ENCODE results near the gene PRKCZ.
A peak's percentile ranks its signal among the peaks of the same experiment; 100 is the strongest.
"Not testable (repeated sequence)": the region's sequence is repeated elsewhere in the genome, so short reads cannot be mapped to it uniquely, and the experiment has no call there.

The PRKCZ gene

DNA sequence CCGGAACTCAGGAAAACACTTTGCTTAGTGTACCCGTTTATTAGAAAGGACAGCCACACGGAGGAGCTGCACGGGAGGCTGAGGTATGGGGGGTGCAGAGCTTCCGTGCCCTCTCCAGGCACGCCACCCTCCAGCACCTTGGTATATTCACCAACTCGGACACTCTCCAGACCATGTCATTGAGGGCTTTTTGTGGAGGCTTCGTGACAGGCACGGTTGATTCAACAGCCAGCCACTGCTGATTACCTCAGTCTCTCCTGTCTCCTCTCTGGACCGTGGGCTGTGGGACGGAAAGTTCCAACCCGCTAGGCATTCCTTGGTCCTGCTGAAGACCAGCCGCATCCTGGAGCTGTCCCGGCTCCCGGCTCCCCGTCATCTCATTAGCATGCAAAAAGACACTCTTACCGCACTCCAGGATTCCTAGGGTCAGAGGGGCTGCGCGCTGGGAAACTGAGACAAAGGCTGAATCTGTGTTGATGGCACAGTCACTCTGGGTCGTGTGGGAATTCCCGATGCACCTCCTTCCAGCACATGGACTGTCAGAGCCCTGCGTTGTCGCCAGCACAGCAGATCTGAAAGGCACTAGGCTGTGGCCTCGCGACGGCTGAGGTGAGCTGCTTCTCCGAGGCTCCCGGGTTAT lies 65.6 kb downstream of the PRKCZ start:
- no peak for DNase-seq (ENCODE audit: low spot score)

DNA sequence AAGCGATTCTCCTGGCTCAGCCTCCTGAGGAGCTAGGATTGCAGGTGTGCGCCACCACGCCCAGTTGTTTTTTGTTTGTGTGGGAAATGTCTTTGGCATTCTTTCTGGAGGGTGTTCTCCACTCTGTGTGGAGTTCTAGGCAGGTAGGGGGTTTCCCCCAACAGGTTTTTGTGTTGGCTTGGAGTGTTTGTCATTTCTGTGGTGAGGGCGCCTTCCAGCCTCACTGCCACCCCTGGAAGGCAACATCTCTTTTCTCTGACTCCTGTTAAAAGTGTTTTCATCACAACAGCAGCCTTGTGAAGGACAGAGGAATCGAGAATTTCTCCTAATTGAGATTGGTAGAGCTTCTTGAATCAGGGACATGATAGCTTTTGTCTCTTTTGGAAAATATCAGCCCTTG lies 69.7 kb downstream of the PRKCZ start:
- no peak for DNase-seq (ENCODE audit: low spot score)

DNA sequence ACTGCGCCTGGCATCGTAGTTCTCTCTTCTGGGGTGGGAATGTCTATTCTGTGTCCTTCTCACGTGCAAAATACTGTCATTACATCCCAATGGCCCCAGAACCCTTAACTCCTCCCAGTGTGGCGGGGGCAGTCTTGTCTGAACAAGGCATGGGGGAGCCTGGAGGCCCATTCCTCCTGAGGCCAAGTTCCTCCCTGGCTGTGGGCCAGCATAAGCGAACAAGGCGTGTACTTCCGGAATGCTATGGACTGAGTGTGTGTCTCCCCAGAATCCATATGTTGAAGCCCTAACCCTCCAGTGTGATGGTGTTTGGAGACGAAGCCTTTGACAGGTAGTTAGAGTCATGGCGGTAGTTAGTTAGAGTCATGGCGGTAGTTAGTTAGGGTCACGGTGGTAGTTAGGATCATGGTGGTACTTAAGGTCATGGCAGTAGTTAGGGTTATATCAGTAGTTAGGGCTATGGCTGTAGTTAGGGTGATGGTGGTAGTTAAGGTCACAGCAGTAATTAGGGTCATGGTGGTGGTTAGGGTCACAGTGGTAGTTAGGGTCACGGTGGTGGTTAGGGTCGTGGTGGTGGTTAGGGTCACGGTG lies 71.0 kb downstream of the PRKCZ start:
- no peak for DNase-seq (ENCODE audit: low spot score)

DNA sequence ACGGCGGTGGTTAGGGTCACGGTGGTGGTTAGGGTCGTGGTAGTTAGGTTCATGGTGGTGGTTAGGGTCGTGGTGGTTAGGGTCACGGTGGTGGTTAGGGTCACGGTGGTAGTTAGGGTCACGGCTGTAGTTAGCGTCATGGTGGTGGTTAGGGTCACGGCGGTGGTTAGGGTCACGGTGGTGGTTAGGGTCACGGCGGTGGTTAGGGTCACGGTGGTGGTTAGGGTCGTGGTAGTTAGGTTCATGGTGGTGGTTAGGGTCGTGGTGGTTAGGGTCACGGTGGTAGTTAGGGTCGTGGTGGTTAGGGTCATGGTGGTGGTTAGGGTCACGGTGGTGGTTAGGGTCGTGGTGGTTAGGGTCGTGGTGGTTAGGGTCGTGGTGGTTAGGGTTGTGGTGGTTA lies 71.6 kb downstream of the PRKCZ start:
- DNase-seq (ENCODE audit: low spot score), result not testable (repeated sequence)

DNA sequence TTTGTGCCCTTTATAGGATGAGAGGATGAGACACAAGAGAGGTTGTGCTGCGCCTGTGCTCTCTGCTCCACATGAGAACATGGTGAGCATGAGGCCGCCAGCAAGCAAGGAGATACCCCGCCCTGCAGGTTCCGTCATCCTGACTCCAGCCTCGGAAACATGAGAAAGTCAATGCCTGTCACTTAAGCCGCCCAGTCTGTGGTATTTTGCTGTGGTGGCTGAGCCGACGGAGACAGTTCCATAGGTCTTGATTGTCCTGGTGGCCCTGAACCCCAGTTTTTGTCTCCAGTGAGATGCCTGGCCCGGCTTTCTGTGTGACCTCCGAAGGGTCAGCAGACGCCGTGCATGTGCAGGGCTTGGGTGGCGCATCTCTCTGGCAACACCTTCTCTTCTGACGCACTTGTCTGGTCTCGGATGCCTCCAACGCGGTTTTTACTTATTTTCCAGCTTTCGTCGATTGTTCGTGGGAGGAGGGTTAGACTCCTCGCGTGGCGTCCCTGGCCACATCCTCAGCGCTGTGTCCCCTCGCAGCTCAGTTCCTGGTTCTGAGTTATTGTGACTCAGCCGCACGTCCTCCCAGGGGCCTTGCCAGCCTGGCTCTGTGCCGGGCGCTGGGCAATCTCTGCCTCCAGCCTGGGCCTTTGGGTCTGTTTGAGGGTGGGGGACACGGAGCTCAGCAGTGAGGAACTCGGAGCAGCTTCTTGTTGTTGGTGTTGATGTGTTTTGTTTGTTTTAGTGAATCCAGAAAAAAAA lies 74.4 kb downstream of the PRKCZ start:
- DNase-seq (ENCODE audit: low spot score), result peak; percentile 62

DNA sequence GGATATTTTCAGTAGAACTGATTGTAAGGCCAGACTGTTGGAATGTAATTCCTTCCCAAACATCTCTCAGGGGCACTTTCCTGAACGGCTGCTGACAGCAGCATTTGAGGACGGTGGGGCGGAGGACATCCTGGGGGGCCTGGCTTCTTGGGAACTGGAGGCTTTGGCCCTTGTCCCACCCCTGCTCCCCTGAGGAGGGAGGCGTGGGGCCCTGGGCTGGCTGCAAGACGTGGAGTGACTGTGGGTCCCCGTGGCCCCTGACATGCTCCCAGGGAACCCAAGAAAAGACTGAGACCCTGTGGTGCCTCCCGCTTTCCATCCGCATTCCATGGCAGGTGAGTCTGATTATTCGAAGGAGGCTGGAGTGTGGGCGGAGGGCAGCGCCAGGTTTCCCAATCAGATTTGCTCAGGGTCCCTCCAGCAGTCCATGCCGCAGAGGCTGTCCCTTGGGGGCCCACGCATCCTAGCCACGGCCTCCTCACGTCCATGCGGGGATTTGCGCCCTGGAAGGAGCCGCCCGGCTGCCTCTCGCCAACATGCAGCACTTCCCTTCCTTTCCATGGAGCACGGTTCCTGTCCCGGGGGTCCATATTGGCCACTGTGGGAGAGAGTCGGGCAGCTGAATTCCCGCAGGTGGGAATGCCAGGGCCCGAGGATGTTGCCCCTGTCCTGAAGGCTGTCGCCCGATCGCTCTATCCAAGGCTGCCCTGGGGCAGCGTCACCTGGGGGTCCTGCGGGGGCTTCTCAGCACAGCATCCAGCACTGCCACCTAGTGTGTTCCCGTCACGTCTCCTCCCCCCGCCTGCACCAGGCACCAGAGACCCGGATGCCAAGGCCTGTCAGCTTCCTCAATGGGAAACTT lies 75.4 kb downstream of the PRKCZ start:
- DNase-seq (ENCODE audit: low spot score), result no peak

DNA sequence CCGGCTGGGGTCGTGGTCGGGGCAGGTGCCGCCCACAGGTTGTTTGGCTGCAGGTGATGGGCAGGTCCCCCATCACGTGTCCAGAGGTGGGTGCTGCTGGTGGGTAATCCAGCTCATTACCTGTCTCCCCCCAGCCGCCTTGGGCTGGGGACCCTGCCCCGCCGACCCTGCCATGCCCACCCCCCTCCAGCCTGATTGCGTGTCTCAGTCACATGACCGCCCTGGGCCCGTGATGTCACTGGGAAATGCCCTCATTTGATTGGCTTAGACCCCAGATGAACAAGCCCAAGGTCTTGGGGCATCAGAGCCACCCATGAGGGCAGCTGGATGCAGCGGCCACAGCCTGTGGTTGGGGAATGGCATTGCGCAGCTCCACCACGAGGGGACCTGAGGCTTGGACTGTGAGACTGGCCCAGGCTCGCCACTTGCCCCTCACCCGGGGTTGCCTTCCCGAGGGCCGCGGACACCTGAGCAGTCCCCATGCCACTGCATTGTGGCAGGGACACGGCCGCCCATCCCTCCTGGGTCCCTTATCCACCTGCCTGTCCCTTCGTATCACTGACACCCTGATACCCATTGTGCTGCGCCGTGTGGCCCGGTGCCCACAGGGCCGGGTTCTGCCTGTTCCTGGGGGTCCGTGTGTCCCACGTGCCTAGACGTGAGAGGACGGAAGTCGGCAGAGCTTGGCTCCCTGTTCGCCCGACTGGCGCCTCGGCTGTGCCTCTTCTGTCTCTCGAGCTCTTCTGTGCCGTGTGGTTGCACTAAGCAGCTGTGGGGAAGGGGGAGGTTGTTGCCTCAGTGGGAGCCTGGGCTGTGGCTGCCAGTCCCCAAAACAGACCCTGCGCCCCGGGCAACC lies 76.3 kb downstream of the PRKCZ start:
- DNase-seq (ENCODE audit: low spot score), result no peak

DNA sequence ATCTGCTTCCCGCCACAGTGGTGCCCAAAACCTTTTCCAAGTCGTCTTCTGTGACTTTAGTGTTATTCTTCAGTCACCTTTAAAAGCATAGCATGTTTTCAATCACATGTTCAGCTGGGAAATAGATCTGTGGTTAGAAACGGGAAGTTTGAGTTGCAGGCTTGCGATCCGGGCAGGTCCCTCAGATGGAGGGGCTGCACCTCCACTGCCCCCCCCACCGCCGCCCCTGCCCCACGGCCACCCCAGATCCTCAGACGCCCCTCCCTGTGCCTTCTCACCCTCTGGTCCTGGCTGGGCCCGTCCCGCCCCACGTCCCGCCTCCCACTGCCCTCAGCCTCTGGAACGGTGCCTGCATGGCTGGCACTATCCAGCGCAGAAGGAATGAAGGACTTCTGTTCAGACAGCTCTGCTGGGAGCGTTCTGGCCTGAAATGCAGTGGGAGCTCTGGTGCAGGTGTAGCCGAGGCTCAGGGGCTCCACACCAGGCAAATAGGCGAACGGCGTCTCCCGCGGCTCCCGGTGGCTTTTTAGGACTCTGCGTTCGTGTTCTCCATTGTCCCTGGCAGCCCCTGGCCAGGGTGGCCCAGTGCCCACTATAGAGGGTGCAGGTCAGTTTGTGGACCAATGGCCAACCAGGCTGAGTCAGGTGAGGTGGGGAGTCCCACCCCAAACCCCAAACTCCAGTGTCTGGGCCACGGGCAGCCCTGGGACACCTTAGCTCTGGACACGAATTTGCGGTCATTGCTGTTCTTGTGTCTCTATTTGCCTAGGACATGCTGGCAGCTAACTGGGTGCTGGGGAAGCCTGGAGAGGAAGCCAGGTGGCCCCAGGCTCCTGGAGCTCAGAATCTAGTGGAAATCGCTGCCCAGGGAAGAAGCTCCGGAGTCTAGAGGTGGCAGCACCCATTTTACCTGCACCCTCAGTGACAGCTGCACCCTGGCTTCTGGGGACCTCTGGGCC lies 77.3 kb downstream of the PRKCZ start:
- DNase-seq (ENCODE audit: low spot score), result peak; percentile 81

DNA sequence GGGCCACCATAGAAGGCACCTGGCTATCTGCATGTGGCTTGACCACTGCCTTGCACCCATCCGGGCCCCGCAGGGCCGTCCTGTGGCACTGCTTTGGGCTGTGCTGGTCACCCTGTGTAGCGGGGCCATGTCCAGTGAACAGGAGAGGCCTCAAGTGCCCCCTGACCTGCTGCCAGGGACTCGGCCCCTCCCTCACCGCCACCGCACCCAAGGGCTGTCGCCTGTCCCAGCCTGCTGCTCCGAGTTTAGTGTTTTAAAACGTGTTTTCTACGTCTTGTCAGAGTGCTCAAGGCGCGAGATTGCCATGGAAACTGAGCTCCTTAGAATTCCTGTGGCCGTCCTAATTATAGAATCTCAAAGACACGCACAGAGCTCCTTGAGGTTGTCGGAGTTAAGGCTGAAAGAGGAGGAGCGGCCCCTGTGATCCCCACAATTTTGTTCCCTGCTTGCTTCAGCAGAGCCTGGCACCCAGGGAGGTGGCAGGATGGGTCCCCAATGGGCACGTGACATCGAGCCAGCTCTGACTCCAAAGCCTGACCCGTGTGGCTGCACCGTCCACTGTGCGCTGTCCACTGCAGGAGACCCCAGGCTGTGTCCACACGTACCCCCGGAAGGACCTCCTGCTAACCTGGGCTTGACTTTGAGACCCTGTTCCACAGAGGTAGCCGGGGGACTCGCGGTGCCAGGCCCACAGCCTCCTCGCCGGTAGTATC lies 78.1 kb downstream of the PRKCZ start:
- DNase-seq (ENCODE audit: low spot score), result no peak

DNA sequence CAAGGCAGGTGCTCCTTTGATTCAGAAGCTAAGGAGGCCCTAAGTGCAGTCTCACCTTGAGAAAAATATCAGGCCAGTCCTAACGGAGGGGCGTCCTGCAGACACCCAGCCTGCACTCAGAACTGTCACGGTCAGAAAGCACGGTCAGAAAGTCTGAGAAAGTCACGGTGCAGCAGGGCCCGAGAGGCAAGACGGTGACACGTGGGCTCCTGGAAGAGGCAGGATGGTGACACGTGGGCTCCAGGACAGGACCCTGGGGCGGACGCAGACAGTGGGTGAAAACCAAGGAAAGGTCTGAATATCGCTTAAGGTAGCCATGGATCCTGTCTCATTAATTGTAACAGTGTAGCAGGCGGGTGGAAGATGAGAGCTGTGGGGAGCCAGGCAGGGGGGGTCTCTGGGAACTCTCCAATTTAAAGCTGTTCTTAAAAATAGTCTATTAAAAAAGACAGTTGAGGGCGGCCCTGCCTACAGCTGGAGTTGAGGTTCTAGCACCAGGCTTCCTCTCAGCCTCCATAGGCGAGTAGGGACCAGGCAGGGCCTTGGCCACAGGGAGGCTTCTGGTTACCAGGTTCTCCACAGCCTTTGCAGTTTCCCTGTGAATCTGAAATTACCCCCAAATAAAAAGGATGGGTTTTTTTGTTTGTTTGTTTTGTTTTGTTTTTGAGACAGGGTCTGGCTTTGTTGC lies 79.2 kb downstream of the PRKCZ start:
- no peak for DNase-seq (ENCODE audit: low spot score)

DNA sequence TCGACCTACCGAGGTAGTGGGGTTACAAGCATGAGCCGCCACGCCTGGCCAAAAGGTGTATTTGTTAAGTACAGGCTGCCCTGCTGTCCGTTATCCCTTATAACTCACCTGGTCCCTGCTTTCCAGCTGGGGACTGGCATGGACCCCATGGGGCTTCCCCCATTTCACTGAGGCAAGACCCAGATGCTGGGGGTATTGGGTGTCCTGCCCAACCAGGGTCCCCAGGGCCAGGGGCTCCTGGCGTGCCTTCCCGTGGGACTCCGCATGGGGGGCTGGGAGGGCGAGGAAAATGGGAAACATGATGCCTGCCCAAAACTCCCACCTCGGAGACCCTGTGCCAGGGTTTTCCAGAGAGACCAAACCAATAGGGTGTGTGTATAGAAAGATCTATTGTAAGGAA lies 79.9 kb downstream of the PRKCZ start:
- DNase-seq (ENCODE audit: low spot score), result no peak

DNA sequence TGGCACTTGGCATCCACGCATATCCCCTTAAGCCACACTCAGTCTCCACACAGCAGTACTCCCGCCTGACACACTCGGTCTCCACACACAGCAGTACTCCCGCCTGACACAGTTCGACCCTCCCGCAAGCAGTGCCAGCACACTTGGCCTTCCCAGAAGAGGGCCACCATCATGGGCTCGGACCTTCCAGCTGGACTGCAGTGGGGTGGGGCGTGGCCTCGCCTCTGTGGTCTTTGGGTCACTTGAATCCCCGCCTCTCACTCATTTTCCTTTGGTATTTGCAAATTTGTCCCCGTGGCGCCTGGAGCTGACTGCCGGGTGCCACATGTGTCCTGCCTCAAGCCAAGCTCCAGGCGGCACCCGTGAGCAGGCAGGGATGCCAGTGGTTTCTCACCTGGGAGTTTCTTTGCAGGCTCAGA lies 80.7 kb downstream of the PRKCZ start:
- no peak for DNase-seq (ENCODE audit: low spot score)

DNA sequence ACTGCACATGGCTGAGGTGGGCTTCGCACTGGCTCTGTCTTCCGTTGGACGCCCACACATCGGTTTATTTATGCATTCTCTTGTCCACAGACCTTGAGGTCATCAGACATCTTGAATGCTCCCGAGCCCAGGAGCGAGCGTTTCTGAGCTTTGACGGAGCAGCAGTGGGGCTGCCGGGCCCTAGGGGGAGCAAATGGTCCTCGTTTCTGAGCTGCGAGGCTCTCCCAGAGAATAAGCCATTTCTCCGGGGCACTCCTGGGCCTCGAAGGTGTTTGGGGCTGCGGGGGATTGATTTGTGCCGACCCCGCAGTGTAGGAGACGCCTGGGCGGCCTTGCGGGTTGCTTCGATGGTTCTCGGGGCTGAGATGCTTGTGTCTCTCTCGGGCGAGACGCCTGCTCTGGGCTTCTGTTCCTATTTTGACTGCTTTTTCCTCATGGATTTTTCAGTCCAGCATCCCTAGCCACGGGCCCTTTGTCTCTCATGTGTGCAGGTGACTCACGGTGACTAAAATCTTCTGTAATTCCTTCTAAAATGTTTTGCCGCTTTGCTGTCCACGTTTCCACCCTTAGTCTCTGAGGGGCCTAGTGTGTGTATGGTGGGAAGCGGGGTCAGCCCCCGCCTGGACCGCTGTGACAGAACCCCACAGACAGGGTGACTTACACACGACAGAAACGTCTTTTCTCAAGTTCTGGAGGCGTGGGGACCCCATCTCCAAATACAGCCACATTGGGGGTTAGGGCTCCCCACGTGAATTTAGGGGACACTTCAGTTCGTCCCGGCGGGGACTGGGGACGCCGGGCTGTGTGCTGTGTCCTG lies 82.2 kb downstream of the PRKCZ start:
- no peak for DNase-seq (ENCODE audit: low spot score)

DNA sequence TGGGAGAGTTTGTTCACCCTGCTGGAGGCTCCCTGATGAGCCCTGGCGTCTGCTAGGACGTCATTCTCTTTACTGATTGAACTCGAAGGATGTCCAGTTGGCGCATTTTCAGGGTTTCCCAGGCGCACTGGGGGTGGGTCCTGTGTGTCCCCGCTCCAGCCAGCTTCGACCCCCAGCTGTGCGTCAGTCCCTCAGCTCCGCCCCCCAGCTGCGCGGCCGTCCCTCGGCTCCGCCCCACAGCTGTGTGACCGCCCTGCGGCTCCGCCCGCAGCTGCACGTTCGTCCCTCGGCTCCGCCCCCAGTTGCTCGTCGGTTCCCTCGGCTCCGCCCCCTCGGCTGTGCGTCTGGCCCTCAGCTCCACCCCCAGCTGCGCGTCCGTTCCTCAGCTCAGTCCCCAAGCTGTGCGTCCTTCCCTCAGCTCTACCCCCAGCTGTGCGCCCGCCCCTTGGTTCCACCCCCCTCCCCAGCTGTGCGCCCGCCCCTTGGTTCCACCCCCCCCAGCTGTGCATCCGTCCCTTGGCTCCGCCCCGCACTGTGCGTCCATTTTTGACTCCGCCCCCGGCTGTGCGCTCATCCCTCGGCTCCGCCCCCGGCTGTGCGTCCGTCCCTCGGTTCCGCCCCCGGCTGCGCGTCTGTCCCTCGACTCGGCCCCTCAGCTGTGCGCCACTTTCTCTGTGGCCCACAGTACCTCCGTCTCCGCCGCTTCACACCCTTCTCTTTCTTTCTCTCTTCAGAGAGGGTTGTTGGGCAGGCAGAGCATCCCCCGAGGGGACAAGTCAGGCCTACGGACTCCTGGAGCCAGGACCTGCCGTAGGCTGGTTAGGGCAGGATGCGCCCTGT lies 83.0 kb downstream of the PRKCZ start:
- peak; percentile 95 for DNase-seq (ENCODE audit: low spot score)

DNA sequence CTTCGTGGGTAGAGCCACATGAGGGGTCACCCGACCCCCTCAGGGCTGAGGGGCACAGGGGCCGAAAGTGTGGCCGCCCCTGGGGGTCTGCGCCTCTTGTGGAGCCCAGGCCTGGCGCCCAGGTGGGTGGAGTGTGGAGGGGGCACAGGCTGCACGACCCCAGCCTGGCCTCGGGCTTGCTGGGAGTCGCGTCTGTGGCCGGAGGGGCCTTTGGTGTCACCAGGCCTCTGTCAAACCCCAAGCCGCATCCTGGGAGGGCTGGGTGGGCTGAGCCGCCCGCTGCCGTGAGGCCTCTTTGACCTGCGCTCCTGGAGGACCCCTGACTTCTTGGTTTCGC lies 83.6 kb downstream of the PRKCZ start:
- no peak for DNase-seq (ENCODE audit: low spot score)

DNA sequence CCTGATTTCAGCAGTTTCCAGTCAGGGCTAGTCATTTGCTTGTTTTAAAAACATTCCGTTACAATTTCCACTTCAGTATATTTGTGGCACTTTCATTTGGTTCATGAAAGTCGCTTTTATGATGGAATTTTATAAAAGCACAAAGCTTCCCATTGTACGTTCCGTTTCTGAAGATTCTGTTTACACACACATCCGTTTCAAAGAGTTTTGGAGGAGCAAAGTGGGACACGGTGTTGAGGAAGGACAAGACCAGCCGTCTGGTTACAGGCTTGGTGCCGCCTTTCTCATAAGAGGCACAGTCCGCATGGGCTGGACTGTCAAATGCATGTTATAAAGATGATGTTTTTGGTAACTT lies 84.0 kb downstream of the PRKCZ start:
- peak; percentile 75 for DNase-seq (ENCODE audit: low spot score)

DNA sequence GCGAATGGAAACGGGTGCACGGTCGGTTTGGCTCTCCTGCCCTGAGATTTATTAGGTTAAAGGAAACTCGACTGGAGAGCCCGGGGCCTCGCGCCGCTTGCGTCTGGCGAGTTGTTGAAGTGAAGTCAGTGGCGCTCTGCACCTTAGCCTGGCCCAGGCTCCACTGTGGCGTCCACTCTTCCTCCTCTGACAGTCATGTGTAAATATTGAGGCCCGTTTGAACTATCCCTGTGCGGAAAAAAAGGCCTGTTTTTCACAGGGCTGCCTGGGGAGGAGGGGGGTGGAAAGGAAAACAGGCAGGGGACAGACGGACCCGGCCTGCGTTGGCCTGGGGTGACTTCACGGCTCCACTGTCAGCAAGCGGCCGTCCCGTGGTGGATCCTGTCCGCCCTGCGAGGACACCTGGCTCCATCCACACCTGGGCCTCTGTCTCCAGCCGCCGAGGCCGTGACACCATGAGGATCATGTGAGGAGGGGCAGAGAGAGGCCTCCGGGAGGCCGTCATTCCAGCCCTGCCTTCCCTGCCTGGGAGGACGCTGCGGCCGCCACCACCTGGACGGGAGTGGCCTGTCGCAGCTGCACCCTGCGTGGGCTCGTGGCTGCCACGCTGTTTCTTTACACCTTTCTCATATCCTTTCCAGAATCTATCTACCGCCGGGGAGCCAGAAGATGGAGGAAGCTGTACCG lies 84.6 kb downstream of the PRKCZ start:
- DNase-seq (ENCODE audit: low spot score), result no peak

Measured in pons (tissue), 1 donor.